Measurements from ENCODE around the gene KLF11.

DNA sequence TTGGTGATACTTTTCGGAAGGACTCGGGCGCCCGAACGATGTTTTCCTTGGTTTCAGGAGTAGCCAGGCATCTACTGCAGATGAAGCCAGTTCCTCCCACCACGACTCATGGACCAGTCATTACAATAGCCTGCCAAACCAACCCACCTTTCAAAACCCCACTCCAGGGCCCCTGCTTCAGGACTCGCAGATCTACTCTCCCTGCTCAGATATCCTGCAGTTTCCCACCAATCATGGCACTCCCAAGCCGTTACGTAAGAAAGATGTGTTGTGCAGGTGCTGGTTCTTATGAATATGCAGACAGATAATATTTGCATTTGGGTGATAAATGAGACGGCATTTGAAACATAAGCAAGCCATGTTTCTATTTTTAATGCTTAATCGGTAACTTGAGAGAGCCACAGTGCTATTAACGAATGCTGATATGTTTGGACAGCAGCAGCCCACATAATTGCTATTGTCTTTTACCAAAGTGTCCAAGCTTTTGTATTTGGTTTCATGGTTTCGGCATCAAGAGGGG lies 40.4 kb downstream of the KLF11 start:
- no peak for TF ChIP-seq EZH2phosphoT487 (IDR thresholded peaks at IDR 0.05; ENCODE audit: insufficient read depth, low read depth)
- no peak for TF ChIP-seq EZH2 (IDR thresholded peaks at IDR 0.05; ENCODE audit: insufficient read depth, poor library complexity, severe bottlenecking)

Data from GM23248 (cell line).